Mammary epithelial cell (primary cell): ENCODE results near the gene UGT1A8.
A peak's percentile ranks its signal among the peaks of the same experiment; 100 is the strongest.

Source experiments
- EZH2 ChIP-seq: IDR thresholded peaks from 2 replicates; pipeline ENCODE4 v1.6.1; 2012; ENCODE audit warnings: low read length, inconsistent platforms, borderline replicate concordance
- TF ChIP-seq, protein P1 (sequence below), 2 donors: IDR thresholded peaks in 1 of 2; conservative IDR thresholded peaks in 1 of 2; 2 replicates each; pipeline ENCODE4 v1.5.1; 2011 to 2012; ENCODE audit warnings: inconsistent platforms in 2 of 2, low read length in 2 of 2, mild to moderate bottlenecking in 2 of 2, control low read depth in 1 of 2, low read depth in 1 of 2; ENCODE audit not compliant: insufficient read depth in 1 of 2; ENCODE audit errors: extremely low read depth in 1 of 2

- TF ChIP-seq, protein P1, sequence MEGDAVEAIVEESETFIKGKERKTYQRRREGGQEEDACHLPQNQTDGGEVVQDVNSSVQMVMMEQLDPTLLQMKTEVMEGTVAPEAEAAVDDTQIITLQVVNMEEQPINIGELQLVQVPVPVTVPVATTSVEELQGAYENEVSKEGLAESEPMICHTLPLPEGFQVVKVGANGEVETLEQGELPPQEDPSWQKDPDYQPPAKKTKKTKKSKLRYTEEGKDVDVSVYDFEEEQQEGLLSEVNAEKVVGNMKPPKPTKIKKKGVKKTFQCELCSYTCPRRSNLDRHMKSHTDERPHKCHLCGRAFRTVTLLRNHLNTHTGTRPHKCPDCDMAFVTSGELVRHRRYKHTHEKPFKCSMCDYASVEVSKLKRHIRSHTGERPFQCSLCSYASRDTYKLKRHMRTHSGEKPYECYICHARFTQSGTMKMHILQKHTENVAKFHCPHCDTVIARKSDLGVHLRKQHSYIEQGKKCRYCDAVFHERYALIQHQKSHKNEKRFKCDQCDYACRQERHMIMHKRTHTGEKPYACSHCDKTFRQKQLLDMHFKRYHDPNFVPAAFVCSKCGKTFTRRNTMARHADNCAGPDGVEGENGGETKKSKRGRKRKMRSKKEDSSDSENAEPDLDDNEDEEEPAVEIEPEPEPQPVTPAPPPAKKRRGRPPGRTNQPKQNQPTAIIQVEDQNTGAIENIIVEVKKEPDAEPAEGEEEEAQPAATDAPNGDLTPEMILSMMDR (conservative IDR thresholded peaks at IDR 0.05 in 1 of 2, IDR thresholded peaks at IDR 0.05 in 1 of 2; ENCODE audit: extremely low read depth in 1 of 2, insufficient read depth in 1 of 2, low read depth in 1 of 2, low read length in 2 of 2) = peak; percentile 40 to 48
- no peak for TF ChIP-seq EZH2
Observed at GRCh38 chr2:233643128-233643527, 25.7 kb downstream of the UGT1A8 start.
